ENCODE measurements around the gene SAMD5. TPM values are rescaled to one million over a fixed set of nuclear protein-coding genes. Genes with fewer than 3 reads are reported as not detected.

SAMD5 gene
- total RNA-seq, 1 experiment from 2014 or later = 6.9 TPM

GRCh38 chr6:147554281-147554680 is 45.8 kb downstream of the SAMD5 start:
- DNase-seq (ENCODE audit: low read depth) = peak; percentile 79
- in situ Hi-C loops (cut with HindIII; ENCODE audit: low pct_unique_long_range_greater_than_20kb, low sequenced_read_pairs) = no loop called here

DNA sequence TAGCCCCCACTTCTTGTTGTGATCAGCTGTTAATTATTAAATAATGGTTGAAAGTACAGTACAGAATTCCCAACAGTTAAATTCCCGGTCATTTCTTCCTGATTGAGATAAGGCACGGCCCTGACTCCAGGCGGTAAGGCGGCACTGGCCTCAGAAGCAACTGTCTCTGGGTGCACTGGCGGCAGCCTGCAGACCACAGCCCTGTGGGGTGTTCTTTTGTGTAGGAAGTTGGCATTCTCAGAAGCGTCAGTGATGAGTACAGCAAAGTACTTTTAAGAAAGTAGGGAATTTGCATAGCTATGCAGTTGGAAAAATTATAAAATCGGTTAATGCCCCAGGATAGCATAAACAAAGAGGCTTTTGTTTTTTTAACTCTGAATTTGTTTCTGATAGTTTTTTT is 50.5 kb downstream of the SAMD5 start:
- peak; percentile 80 for DNase-seq (ENCODE audit: low read depth)

DNA sequence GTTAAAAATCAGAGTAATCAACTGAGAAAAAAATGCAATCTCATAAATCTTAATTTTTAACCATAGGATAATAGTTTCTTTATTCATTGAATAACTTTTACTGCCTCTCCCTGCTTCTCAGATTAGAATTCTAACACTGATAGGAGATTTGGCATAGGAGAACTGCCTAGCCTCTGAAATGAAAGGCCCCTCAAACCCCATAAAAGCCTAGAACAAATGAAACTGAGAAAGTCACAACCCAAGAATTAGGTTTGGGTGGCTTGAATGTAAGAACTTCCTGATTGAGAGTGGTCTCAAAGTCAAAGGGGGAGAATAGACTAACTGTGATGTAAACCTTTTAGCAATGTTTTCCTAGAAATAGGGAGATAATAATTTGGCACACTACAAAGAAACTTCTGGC is 52.2 kb downstream of the SAMD5 start:
- DNase-seq (ENCODE audit: low read depth) = no peak
- in situ Hi-C loops (cut with HindIII; ENCODE audit: low pct_unique_long_range_greater_than_20kb, low sequenced_read_pairs) = no loop called here

More for the DNA sequence above, 50.5 kb downstream of the SAMD5 start:
- in situ Hi-C loops (cut with HindIII; ENCODE audit: low pct_unique_long_range_greater_than_20kb, low sequenced_read_pairs) = no loop called here

GRCh38 chr6:147561726-147562125 is 53.2 kb downstream of the SAMD5 start:
- DNase-seq (ENCODE audit: low read depth) = no peak
- in situ Hi-C loops (cut with HindIII; ENCODE audit: low pct_unique_long_range_greater_than_20kb, low sequenced_read_pairs) = no loop called here

- in situ Hi-C loops (cut with HindIII; ENCODE audit: low pct_unique_long_range_greater_than_20kb, low sequenced_read_pairs) = no loop called here
- DNase-seq (ENCODE audit: low read depth) = no peak
Measured at GRCh38 chr6:147563472-147563871, 55.0 kb downstream of the SAMD5 start.

DNA sequence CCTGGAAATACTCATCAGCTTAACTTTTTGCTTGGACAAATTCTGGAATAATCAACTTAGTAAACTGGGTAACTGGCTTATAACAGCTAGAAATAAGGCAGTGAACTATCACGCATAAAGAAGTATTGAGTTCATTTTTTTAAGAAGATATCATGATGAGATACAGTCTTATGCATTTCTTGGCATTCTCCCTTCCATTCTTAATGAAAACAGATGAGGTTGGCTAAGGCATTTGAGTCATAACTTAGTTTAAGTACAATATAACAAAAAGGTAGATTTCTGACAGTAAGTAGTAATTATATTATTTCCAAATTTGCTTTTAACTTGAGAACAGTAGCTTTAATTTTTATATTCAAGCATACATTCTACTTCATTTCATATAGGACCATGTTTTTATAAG is 56.1 kb downstream of the SAMD5 start:
- no peak for DNase-seq (ENCODE audit: low read depth)
- in situ Hi-C loops (cut with HindIII; ENCODE audit: low pct_unique_long_range_greater_than_20kb, low sequenced_read_pairs) = no loop called here

GRCh38 chr6:147566244-147566898 is 57.9 kb downstream of the SAMD5 start:
- in situ Hi-C loops (cut with HindIII; ENCODE audit: low pct_unique_long_range_greater_than_20kb, low sequenced_read_pairs) = no loop called here
- DNase-seq (ENCODE audit: low read depth) = no peak

DNA sequence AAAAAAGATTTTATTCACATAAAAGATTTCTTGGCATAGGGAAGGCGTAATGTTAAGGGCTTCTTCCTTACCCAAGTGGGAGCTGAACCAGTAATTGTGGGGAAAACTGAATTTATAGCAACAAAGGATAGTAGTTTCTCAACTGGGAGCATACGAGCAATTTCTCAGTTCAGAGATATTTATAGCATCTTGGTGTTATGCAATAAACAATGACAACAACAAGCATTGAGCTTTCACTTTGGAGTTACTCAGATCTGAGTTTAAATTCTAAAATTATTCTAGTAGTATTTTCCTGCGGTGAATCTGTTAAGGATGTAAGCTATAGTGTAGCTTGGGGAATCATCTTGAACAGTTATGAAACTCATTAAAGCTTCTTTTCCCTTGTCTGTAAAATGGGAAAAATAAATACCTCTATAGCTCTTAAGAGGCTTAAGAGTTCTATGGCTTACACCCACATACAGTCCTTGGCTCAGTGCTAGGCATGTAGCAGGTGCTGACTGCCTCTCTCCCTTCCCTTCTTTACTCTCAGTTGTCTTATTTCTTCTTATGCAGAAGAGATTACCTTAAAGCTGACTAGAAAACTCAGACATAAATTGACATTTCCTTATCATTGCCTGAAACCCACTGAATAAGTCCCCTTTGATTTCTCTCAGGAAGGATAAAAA is 58.8 kb downstream of the SAMD5 start:
- in situ Hi-C loops (cut with HindIII; ENCODE audit: low pct_unique_long_range_greater_than_20kb, low sequenced_read_pairs) = no loop called here

DNA sequence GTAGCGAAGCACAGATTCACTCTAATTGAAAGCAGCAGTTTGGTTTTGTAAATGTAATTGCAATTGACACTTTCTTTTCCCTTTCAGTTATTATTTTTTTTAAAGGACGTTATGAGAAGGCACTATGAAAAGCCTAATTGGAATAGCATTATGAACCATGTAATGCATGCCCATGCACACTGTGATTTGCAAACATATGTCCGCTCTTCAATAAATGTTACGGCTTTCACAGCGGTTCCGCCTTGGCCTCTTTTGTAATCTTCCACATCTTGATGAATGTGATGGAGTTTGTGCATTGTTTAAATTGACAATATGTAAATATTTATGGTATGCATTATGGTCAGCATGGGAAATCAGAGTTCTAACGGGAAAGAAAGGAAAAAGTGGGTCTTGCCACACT is 61.3 kb downstream of the SAMD5 start:
- in situ Hi-C loops (cut with HindIII; ENCODE audit: low pct_unique_long_range_greater_than_20kb, low sequenced_read_pairs) = no loop called here
- no peak for DNase-seq (ENCODE audit: low read depth)

More for the DNA sequence above, 58.8 kb downstream of the SAMD5 start:
- no peak for DNase-seq (ENCODE audit: low read depth)

DNA sequence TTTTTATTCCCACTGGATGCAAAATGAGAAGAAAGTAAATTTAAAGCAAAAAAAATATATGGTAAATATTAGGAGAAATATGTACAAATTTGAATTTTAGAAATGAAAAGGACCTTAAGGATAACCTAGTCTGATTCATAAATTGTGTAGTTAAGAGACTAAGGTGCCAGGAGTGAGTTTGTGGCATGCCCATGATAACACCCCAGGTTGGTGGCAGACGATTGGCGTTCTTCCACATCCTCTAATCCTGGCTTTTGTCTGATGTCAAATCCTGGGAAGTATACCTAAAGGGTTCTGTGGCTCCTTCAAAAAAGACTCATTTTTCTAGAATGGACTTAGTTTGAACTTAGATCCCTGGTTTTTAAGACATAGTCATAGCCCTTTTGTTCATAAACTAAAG is 62.2 kb downstream of the SAMD5 start:
- DNase-seq (ENCODE audit: low read depth) = no peak
- in situ Hi-C loops (cut with HindIII; ENCODE audit: low pct_unique_long_range_greater_than_20kb, low sequenced_read_pairs) = no loop called here

DNA sequence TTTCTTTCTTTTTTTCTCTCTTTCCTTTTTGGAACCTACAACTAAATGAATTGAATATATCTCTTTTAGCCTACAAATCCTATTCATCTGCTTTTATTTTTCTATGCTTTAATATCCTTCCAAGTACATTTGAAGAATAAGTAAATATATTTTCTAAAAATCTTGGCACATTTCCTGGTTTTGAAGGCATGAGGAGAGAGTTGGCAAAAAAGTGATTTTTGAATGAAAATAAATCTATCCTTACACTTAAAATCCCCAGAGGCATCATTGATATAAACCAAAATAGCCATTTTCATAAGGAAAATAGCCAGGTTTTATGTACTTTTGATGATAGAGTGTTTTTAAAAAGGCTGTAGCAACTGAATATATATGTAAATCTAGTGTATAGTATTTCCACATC is 69.0 kb downstream of the SAMD5 start:
- in situ Hi-C loops (cut with HindIII; ENCODE audit: low pct_unique_long_range_greater_than_20kb, low sequenced_read_pairs) = no loop called here
- DNase-seq (ENCODE audit: low read depth) = no peak

DNA sequence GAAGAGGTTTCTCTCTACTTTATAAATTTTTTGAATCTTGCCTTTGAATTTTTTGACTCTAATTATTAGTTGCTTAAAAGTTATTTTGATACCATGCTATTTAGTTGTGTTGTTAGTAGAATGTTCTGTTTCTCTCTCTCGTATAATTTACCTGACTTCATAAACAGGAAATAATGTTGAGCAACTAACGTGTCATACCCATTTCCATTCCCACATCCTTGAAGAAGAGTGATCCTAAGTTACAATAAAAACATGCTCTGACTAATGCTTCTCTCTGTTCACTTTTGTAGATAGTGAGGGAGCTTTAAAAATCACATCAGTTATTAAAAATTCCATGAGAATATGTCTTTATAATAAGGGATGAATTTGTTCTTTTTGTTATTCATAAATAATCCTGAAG is 69.7 kb downstream of the SAMD5 start:
- DNase-seq (ENCODE audit: low read depth) = no peak
- in situ Hi-C loops (cut with HindIII; ENCODE audit: low pct_unique_long_range_greater_than_20kb, low sequenced_read_pairs) = no loop called here

DNA sequence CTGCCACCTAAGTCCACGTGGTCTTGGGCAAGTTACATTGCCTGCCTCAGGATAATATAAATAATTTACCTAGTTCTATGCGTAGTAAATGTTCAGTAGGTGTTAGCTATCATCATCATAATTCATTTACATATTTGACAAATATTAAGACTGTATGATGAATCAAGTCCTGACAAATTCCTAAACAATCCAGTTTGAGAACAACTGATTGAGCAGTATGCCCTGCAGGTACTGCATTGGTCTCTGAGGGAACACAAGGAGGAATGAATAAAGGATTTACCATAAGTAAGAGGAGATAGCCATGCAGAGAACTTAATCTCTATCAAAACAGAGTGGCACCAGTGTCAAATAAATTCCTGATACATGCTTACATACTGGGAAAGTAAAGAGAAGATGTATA is 70.4 kb downstream of the SAMD5 start:
- in situ Hi-C loops (cut with HindIII; ENCODE audit: low pct_unique_long_range_greater_than_20kb, low sequenced_read_pairs) = no loop called here
- no peak for DNase-seq (ENCODE audit: low read depth)

- in situ Hi-C loops (cut with HindIII; ENCODE audit: low pct_unique_long_range_greater_than_20kb, low sequenced_read_pairs) = no loop called here
Measured at GRCh38 chr6:147579667-147580066, 71.2 kb downstream of the SAMD5 start.

GRCh38 chr6:147582991-147583390 is 74.5 kb downstream of the SAMD5 start:
- in situ Hi-C loops (cut with HindIII; ENCODE audit: low pct_unique_long_range_greater_than_20kb, low sequenced_read_pairs) = no loop called here
- DNase-seq (ENCODE audit: low read depth) = no peak

More at GRCh38 chr6:147579667-147580066, 71.2 kb downstream of the SAMD5 start:
- DNase-seq (ENCODE audit: low read depth) = no peak

DNA sequence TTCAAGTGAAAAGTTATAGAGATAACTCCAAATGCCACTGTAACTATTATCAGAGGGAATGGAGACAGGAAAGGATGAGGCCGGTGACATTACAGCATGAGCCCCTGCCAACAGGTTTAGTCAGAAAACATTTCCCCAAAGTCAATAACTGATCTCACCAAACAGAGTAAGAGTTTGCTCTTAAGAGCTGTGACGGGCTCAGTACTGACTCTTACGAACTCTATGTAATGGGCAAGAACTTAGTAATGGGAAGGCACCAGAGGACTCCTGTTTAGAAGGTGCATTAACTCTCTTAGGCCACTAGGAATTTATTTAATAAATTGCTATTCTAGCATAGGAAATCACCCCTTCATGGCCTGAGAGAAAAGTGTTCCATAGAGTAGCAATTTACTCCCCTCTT is 76.8 kb downstream of the SAMD5 start:
- DNase-seq (ENCODE audit: low read depth) = no peak
- in situ Hi-C loops (cut with HindIII; ENCODE audit: low pct_unique_long_range_greater_than_20kb, low sequenced_read_pairs) = no loop called here

- in situ Hi-C loops (cut with HindIII; ENCODE audit: low pct_unique_long_range_greater_than_20kb, low sequenced_read_pairs) = no loop called here
- DNase-seq (ENCODE audit: low read depth) = no peak
Measured at GRCh38 chr6:147586044-147586443, 77.6 kb downstream of the SAMD5 start.

- no peak for DNase-seq (ENCODE audit: low read depth)
- in situ Hi-C loops (cut with HindIII; ENCODE audit: low pct_unique_long_range_greater_than_20kb, low sequenced_read_pairs) = no loop called here
Measured at GRCh38 chr6:147587907-147588306, 79.4 kb downstream of the SAMD5 start.

- in situ Hi-C loops (cut with HindIII; ENCODE audit: low pct_unique_long_range_greater_than_20kb, low sequenced_read_pairs) = no loop called here
- no peak for DNase-seq (ENCODE audit: low read depth)
Measured at GRCh38 chr6:147588469-147588868, 80.0 kb downstream of the SAMD5 start.

DNA sequence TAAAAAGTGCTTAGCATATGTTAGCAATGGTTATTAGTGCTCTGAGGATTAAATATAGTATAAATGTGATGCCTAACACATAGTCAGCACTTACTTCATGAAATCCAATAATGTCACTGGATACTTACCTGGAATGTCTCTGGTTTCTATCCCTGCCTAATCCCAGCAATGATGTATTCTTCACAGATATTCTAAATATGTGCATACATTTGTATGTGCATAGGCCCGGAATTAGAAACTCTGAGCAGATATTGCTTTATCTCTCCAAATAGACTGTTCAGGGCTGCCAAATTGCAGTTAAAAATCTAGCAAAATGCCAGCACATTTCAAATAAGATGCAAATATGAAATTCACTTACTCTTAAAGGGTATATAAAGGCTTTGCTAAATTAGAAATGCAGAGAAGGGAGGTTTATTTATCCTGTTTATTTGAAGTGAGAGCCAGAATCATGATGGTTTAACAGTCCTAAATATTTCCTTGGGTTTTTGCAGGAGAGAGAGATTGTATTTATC is 81.3 kb downstream of the SAMD5 start:
- no peak for DNase-seq (ENCODE audit: low read depth)
- in situ Hi-C loops (cut with HindIII; ENCODE audit: low pct_unique_long_range_greater_than_20kb, low sequenced_read_pairs) = no loop called here
